NCI-H82 treated with DMSO at 0.1 percent for 48 hours (cell line): ENCODE data around the gene TRIOBP.
A peak's percentile ranks its signal among the peaks of the same experiment; 100 is the strongest.

Source experiments
- DNase-seq: peaks from one replicate; lab custom pipeline; 2025; ENCODE audit not compliant: unreplicated experiment; lab: John Stamatoyannopoulos, UW

The TRIOBP gene

DNA sequence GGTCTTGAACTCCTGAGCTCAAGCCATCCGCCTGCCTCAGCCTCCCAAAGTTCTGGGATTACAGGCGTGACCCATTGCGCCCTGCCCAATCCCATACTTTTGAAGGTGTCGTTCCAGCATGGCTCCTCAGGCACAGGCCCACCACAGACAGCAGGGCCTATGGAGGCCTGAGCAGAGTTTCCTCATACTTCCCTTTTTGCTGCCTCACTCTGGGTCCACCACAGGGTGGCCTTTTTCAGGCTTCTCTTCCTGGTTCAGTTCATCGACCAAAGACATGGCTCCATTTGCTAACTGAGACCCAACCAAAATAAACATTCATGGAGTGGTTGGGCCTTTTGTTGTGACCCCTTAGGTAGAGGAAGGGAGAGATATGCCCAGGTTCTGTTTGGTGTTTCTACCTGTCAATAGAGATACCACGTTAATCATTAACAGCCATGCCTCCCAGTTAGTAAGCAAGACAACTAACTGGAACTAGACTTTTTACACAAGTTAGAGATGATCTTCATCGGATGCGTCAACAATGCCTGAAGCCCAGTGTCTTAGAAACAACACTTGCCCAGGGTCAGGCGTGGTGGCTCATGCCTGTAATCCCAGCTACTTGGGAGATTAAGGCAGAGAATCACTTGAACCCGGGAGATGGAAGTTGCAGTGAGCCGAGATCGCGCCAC lies 35.1 kb downstream of the TRIOBP start:
- DNase-seq = no peak

GRCh38 chr22:37732699-37733607 lies 36.1 kb downstream of the TRIOBP start:
- no peak for DNase-seq

GRCh38 chr22:37733625-37734401 lies 37.0 kb downstream of the TRIOBP start:
- DNase-seq = no peak

DNA sequence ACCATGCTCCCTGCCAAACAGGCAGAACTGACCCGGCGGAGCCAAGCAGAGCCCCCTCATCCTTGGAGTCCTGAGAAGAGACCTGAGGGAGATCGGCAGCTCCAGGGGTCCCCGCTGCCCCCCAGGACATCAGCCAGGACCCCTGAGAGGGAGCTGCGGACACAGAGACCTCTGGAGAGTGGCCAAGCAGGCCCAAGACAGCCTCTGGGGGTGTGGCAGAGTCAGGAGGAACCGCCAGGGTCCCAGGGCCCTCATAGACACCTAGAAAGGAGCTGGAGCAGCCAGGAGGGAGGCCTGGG lies 37.5 kb downstream of the TRIOBP start:
- no peak for DNase-seq

DNA sequence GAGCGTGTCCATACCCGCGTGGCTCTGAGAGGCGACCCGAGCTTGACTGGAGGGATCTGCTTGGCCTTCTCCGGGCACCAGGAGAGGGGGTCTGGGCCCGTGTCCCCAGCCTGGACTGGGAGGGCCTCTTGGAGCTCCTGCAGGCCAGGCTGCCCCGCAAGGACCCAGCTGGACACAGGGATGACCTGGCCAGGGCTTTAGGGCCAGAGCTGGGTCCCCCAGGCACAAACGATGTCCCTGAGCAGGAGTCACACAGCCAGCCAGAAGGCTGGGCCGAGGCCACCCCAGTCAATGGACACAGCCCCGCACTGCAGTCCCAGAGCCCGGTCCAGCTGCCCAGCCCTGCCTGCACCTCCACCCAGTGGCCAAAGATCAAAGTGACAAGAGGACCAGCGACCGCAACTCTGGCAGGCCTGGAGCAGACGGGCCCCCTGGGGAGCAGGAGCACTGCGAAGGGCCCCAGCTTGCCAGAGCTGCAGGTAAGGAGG lies 38.2 kb downstream of the TRIOBP start:
- no peak for DNase-seq

DNA sequence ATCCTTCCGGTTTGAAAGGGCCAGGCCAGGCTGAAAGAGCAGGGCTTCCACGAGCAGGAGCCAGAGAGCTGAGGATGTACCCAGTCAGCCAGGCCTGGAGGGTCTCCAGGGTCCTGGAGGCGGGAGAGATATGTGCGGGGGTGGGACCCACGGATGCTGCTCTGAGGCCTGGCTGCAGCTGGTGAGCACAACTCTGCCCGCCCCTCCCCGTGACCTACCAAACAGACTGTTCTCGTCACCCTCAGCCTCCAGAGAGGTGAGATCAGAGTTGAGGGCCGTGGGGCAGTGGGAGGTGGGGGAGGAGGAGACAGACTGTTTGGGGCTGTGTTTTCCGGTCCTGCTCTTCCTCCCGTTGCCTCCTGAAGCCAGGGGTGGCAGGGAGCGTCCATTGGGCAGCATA lies 42.2 kb downstream of the TRIOBP start:
- DNase-seq = no peak

DNA sequence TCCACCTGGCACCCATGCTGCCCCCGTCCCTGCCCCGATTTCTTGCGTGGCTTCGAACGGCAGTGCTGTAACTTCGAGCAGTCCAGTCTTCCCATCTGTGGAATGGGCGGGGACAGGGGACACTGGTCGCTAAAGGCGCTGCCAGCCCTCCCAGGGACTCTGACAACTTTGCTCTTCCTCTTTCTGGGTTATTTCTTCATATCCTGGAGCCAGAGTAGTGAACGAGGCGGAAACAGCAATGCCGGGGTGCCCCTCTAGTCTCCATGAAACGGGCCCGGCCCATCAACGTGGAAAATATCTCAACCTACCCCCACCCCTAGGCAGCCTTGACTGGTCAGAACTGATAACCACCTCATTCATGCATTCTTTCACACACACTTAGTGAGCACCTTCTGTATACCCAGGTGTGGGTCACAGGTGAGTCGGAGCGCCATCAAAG lies 42.8 kb downstream of the TRIOBP start:
- no peak for DNase-seq

DNA sequence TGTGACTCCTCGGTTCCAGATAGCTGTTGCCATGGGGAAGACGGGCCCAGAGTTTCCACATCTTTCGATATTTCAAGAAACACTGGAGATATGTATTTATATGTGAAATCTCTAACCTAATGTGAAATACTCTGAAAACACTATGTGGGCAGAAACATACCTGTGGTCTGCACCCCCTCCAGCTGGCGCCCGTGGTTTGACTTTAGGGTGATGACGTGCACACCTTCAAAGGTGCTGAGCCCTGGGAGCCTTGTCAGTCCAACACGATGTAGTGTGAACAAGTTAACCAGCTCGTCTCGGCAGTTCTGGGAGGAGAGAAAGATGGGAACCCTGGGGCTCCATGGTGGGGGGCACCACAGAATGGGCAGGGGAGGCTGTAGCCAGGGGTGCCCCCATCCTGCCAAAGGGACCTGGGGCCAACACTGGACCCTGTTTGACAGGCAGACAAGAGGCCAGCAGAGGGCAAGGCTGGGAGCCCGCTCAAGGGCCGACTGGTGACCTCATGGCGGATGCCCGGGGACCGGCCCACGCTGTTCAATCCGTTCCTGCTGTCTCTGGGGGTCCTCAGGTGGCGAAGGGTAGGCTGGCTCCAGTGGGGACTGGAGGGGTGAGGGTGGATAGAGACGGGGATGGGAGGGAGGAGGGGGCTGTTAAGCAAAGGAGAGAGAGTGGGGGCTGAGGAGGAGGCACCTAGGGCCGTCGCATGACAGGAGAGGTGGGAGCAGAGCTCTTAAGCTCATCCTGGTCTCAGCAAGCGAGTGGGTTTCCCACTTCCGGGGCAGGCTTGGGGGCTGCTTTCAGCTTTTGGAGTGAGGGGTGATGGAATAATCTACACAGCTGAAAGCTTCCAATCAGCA lies 43.8 kb downstream of the TRIOBP start:
- DNase-seq = no peak

DNA sequence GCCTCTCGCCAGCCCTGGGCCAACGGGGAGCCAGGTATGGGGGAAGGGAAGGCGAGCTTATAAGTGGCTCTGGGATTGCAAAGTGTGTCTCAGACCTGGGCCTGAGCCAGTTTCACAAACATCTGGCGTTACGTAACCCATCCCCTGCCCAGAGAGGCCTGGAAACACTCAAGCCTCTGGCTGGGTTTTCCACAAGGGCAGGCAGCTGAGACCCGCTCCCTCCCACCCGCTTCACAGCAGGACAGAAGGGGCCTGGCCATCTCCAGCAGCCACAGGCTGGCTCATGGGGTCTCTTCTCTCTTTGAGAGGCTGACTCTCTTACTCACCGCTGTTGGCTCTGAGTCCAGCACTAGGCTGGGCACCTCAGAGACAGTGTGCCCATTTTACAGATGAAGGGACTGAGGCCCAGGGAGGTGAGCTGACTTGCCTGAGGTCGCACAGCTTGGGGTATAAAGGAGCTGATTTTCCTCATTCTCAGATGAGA lies 44.5 kb downstream of the TRIOBP start:
- no peak for DNase-seq

- no peak for DNase-seq
Observed at GRCh38 chr22:37742376-37743171, 45.7 kb downstream of the TRIOBP start.

DNA sequence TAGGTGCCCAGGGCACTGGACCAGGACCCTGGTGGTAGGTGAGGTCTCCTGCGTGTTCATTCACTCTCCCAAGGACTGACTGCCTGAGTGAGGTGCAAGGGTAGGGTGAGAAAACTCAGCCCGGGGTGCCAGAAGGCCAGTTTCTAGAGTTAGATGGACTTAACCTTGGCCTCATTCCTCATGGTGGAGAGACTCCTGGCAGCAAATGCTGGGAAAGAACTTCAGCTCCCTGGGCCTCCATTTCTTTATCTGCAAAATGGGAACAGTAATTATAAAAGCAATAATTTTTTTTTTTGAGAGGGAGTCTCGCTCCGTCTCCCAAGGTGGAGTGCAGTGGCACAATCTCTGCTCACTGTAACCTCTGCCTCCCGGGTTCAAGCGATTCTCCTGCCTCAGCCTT lies 47.7 kb downstream of the TRIOBP start:
- no peak for DNase-seq

DNA sequence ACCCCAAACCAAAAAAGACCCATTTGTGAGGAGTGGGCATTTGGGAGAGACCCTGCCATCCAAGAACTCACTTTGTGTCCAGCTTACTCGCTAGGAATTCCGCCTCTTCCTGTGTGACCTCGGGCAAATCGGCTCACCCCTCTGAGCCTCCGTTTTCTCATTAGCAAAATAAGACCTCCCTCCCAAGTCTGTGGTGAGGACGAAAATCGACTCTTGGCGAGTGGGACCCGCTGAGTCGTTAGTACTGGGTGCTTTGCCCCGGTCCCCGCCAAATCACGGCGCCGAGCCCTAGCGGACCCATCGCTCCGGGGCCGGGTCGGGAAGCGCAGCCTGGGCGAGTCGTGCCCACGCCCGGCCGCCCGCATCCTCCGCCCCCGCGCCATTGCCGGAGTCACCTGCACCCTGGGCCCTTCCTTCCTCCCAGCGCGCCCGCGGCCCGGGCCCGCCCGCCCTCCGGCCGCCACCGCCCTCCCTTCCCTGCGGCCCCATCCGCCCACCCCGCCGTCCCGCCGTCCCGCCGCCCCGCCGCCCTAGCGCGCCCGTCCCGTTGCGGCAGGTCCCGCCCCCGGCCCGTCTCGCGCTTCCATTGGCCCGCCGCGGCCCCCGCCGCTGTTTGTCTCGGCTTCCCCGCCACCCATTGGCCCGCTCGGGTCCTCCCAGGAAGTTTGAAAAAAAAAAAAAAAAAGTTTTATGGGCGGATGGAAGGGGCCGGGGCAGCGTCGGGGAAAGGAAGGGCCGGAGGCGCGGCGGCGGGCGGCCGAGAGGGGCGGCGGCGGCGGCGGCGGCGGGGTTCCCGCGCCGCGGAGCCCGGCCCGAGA lies 48.9 kb downstream of the TRIOBP start:
- peak; percentile 36 for DNase-seq

- no peak for DNase-seq
Observed at GRCh38 chr22:37746366-37747079, 49.7 kb downstream of the TRIOBP start.

DNA sequence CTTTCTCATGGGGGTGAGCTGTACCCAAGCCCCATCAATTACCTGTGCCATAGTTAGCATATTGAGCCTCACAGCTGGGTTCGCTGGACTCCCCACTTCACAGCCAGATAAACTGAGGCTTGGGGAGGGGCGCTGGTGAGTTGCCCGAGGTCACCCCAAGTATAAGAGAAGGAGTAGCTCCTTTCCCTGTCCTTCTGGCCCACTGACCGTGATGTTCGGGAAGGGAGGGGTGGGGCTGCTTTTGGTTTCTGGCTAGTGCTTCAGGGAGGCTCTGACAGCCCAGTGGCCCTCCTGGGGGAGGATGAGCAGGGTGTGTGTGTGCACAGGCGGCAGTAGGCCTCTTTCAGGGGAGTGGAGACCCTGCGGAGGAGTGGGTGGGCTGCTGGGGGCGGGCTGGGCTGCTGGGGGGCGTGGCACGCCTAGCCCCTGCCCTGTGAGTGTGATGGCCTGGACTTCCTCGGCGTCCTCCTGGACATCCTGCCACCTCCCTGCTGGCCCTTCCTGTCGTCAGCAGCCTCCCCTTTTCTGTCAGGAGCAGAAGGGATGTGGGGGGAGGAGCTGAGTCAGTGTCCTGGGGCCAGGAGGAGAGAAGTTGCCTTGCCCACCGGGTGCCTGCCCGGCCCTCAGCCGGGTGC lies 50.3 kb downstream of the TRIOBP start:
- DNase-seq = no peak

GRCh38 chr22:37747715-37748100 lies 50.9 kb downstream of the TRIOBP start:
- DNase-seq = no peak

GRCh38 chr22:37748659-37749058 lies 51.8 kb downstream of the TRIOBP start:
- DNase-seq = no peak

DNA sequence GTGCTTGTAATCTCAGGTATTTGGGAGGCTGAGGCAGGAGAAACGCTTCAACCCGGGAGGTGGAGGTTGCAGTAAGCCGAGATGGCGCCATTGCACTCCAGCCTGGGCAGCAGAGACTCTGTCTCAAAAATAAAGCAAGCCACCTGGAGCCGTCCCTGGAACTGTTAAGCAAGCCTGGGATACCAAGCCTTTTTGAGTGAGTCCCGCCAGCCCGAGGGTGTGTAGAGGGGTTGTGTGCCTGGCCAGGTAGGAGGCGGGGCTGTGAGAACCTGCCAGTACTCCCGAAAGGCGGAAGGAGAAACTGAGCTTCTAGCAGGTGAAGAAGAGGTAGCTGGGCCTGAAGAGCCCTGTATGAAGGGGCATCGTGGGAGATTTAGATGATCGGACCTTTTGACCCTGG lies 52.4 kb downstream of the TRIOBP start:
- DNase-seq = no peak
